Upper lobe of left lung (tissue), 4 donors: ENCODE results near the gene AGAP4.
"Not testable (repeated sequence)": the region's sequence is repeated elsewhere in the genome, so short reads cannot be mapped to it uniquely, and the experiment has no call there.

Experiments used
- CTCF ChIP-seq, 6 experiments: fragments of 450-650 bp in 4 of 6; fragments of 200-600 bp in 2 of 6; sonication (generic) in 2 of 6; IDR thresholded peaks; one replicate each; pipeline ENCODE4 v1.5.1; 2016 to 2019; ENCODE audit warnings: antibody characterized with exemption in 6 of 6
- EP300 ChIP-seq, 4 donors: sonication (generic); formaldehyde crosslinking; IDR thresholded peaks; one replicate each; pipeline ENCODE4 v1.5.1; 2017; ENCODE audit warnings: antibody characterized with exemption in 4 of 4, control low read depth in 2 of 4

- TF ChIP-seq CTCF, EP300 (IDR thresholded peaks at IDR 0.05): not testable (repeated sequence)
Observed at GRCh38 chr10:45889539-45890230, 42.4 kb upstream of the AGAP4 start.
